GM12891 (cell line): Measurements from ENCODE around the gene SLC2A9.

Experiments used
- POLR2A ChIP-seq: IDR thresholded peaks from 2 replicates; pipeline ENCODE4 v1.6.1; 2011; ENCODE audit warnings: low read depth, low read length, control low read depth
- POLR2AphosphoS5 ChIP-seq: IDR thresholded peaks from 2 replicates; pipeline ENCODE4 v1.6.1; 2011; ENCODE audit warnings: low read depth, low read length, control low read depth
- POU2F2 ChIP-seq: IDR thresholded peaks from 2 replicates; pipeline ENCODE4 v1.6.1; 2011; ENCODE audit warnings: low read depth, mild to moderate bottlenecking, control low read depth, low read length, moderate library complexity
- SPI1 ChIP-seq: IDR thresholded peaks from 2 replicates; pipeline ENCODE4 v1.6.1; 2011; ENCODE audit warnings: low read depth, low read length, control low read depth
- TAF1 ChIP-seq: IDR thresholded peaks from 2 replicates; pipeline ENCODE4 v1.6.1; 2011; ENCODE audit warnings: low read depth, low read length, control low read depth

- TF ChIP-seq POLR2AphosphoS5 (no peak), POLR2A (no peak), TAF1 (no peak), SPI1 (no peak), POU2F2 (no peak)
Observed at GRCh38 chr4:9781343-9782135, 239.8 kb downstream of the SLC2A9 start, which contains the start of gene DRD5.
